Measurements from ENCODE around the gene TRIM4.

TRIM4 gene

GRCh38 chr7:99928994-99929729 is 9.8 kb upstream of the TRIM4 start, which contains the start of gene GJC3:
GJC3 (minus strand) TSS chr7:99929620; CDS start chr7:99929620, 0 bp downstream.
- TF ChIP-seq CTCF (IDR thresholded peaks at IDR 0.05; ENCODE audit: low read depth, low read length): peak; percentile 29
- no peak for DNase-seq (ENCODE audit: extremely low read depth, low read depth)

- TF ChIP-seq CTCF (IDR thresholded peaks at IDR 0.05; ENCODE audit: low read depth, low read length): no peak
- no peak for DNase-seq (ENCODE audit: extremely low read depth, low read depth)
Observed at GRCh38 chr7:99928188-99928587, 8.9 kb upstream of the TRIM4 start.

- TF ChIP-seq CTCF (IDR thresholded peaks at IDR 0.05; ENCODE audit: low read depth, low read length): no peak
- no peak for DNase-seq (ENCODE audit: extremely low read depth, low read depth)
Observed at GRCh38 chr7:99927536-99927935, 8.2 kb upstream of the TRIM4 start.

GRCh38 chr7:99926321-99926720 is 7.0 kb upstream of the TRIM4 start:
- no peak for DNase-seq (ENCODE audit: extremely low read depth, low read depth)
- no peak for TF ChIP-seq CTCF (IDR thresholded peaks at IDR 0.05; ENCODE audit: low read depth, low read length)

- no peak for DNase-seq (ENCODE audit: extremely low read depth, low read depth)
- TF ChIP-seq CTCF (IDR thresholded peaks at IDR 0.05; ENCODE audit: low read depth, low read length): no peak
Observed at GRCh38 chr7:99923200-99923599, 3.9 kb upstream of the TRIM4 start.

GRCh38 chr7:99920149-99920548 is 819 bp upstream of the TRIM4 start:
- DNase-seq (ENCODE audit: extremely low read depth, low read depth): no peak

GRCh38 chr7:99919814-99920112 is 433 bp upstream of the TRIM4 start:
- DNase-seq (ENCODE audit: extremely low read depth, low read depth): no peak

More at GRCh38 chr7:99920149-99920548, 819 bp upstream of the TRIM4 start:
- no peak for TF ChIP-seq CTCF (IDR thresholded peaks at IDR 0.05; ENCODE audit: low read depth, low read length)

More at GRCh38 chr7:99919814-99920112, 433 bp upstream of the TRIM4 start:
- TF ChIP-seq CTCF (IDR thresholded peaks at IDR 0.05; ENCODE audit: low read depth, low read length): no peak
